Measurements from ENCODE around the gene DLG1. TPM values are rescaled to one million over a fixed set of nuclear protein-coding genes. Genes with fewer than 3 reads are reported as not detected.
"Not testable (repeated sequence)": the region's sequence is repeated elsewhere in the genome, so short reads cannot be mapped to it uniquely, and the experiment has no call there.

Gene DLG1
- total RNA-seq, 1 donor from 2014 or later = 48.6 TPM

DNA sequence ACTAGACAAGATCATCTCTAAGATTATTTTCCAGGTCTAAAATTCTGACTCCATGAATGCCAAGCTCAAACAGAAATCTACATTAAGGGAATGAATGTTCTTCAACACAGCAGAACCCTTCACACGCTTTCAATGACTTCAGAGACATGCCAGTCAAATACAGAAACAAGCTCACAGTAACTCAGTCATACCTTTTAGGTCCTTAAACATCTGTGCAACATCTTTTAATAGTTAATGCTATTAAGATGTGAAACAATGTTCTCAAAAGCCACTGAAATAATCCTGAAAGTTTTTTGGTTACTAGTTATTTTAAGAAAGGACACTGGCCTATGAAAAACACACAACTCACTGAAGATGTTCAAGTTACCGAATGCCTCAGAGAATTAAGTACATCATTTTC is 2.5 kb downstream of the DLG1 start:
- DNase-seq (ENCODE audit: missing footprints) (no peak), ATAC-seq (no peak)
- intact Hi-C loops (cut with DNase I) = no loop called here

DNA sequence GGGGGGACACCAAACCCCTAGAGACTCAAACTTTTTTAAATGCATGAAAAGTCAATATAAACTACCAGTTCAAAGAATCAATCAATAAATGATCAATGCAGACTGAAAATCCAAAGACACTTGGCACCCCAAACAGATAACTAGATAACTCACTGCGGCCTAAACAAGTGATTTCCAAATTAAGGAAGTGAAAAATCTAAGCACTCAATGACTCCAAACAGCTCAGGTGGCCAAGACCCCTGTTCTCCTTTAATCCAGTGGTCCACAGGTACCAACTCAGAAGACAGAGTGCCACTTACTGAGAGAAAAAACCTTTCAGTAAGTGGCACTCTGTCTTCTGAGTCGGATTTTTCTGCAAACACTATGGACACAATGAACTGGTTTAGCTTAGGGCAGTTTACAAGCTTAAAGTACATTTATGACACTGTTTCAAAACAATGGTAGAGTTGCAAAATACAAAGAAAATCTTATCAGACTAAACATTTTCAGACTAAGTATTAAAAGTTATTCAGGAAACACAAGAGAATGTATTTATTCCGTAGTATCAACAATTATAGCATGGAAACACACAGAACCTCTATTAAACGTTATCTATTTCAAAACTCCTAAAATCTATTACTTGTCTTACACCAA is 4.7 kb downstream of the DLG1 start:
- ATAC-seq = no peak
- intact Hi-C loops (cut with DNase I) = no loop called here

DNA sequence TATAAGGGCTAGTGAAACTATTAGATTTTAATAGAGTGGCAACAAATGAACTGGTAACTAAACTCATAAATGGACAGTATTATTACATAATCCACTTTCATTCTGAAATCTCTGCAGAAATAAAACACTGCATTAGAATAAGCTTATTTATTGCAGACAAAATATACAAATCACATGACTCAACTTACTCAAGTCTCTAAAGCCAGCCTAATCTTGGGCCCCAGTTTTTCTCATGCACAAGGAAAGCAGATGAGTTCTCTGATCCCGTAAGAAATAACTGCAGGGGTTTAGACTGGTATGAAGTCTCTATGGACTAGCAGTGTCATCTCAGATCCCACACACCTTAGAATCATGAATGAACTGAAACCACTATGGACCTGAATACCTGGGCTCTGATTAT is 5.8 kb downstream of the DLG1 start:
- intact Hi-C loops (cut with DNase I) = no loop called here

More for the DNA sequence above, 4.7 kb downstream of the DLG1 start:
- no peak for DNase-seq (ENCODE audit: missing footprints)

DNA sequence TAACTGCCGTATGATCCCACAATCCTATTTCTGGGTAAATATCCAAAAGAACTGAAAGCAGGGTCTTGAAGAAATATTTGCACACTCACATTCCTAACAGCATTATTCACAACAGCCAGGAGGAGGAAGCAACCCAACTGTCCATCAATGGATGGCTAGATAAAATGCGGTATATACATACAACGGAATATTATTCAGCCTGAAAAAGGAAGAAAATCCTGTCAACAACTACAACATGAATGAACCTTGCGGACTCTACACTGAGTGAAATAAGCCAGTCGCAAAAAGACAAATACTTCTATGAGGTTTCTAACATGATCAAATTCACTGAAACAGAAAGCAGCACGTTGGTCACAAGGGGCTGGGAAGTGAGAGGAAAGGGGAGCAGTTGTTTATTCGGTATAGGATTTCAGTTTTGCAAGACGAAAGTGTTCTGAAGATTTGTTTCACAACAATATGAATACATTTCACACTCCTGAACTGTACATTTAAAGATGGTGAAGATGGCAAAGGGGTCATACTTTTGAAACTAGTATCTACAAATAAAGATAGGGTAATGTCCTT is 6.2 kb downstream of the DLG1 start:
- no peak for DNase-seq (ENCODE audit: missing footprints)
- no peak for ATAC-seq
- intact Hi-C loops (cut with DNase I) = no loop called here

More for the DNA sequence above, 5.8 kb downstream of the DLG1 start:
- no peak for DNase-seq (ENCODE audit: missing footprints)
- ATAC-seq = no peak

DNA sequence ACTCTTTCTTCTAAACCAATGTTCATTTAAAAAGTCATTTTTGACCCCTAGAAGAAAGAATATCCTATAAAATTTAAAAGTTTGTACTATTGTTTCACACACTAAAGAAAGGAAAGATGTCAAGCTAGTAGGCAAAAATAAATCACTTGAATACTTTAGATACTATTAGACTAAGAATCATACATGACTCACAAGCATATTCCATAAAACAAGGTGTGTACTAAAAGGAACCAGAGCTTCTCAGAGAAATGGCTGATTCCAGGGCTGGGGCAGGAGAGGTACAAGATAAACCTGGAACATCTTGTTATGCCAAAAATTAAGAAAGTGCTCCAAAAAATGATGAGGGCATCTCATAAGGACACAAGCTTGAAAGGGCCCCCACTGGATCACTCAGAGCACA is 8.7 kb downstream of the DLG1 start:
- intact Hi-C loops (cut with DNase I) = no loop called here
- no peak for DNase-seq (ENCODE audit: missing footprints)
- no peak for ATAC-seq

DNA sequence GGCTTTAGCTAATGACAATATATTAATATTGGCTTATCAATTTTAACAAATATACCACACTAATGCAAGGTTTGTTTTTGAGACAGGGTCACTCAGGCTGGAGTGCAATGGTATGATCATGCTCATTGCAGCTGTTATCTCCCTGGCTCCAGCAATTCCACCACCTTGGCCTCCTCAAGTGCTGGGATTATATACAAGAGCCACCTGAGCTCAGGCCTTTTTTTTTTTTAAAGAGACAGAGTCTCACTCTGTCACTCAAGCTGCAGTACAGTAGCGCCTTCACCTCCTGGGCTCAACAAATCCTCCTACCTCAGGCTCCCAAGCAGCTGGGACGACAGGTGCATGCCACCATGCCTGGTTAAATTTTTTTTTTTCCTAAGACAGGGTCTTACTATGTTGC is 11.7 kb downstream of the DLG1 start:
- ATAC-seq (no peak), DNase-seq (ENCODE audit: missing footprints) (no peak)
- intact Hi-C loops (cut with DNase I) = no loop called here

DNA sequence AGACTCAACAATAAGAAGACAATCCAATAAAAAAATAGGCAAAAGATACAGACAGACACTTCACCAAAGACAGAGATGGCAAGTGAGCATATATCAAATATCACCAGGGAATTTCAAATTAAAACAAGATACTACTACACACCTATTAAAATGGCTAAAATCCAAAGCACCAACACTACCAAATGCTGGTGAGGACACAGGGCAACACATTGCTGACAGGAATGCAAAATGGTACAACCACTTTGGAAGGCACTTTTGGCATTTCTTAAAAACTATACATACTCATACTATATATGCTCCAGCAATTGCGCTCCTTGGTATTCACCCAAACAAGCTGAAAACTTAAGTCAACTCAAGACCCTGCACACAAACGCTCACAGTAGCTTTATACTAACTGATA is 12.9 kb downstream of the DLG1 start:
- intact Hi-C loops (cut with DNase I) = no loop called here
- ATAC-seq (no peak), DNase-seq (ENCODE audit: missing footprints) (no peak)

DNA sequence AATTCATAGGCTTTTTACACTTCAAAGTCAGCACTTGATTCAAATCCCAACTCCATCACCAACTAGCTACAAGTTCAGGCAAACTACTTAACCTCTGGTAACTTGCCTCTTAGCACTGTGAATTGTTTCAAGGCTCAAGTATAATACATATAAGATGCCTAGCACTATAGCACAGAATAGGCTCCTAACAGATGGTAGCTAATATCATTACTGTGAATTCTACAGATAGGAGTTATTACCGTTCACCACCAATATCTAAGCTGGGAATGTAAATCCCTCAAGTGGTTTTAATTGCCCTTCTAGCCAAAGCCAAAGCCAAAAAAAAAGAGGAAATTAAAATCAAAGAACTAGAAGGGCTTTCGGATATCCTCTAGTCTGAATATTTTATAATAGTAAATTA is 15.4 kb downstream of the DLG1 start:
- intact Hi-C loops (cut with DNase I) = no loop called here
- no peak for DNase-seq (ENCODE audit: missing footprints)
- no peak for ATAC-seq

DNA sequence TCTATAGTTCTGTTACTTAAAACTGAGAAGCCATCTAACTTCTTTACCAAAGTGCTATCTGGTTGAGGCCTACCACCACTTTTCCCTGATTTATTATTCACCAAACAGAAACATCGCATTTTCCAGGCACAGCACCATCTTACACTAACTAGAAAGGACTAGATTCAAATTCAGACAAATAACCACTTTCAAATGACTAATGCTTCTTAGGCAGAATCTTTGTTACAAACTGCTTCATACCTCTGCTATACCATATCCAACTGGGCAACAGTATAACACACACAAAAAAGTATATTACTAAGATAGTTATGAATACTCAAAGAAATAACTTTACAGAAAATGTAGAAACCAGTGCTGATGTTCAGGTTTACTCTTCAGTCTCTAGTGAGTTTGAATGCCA is 16.6 kb downstream of the DLG1 start:
- intact Hi-C loops (cut with DNase I) = no loop called here
- ATAC-seq = no peak

DNA sequence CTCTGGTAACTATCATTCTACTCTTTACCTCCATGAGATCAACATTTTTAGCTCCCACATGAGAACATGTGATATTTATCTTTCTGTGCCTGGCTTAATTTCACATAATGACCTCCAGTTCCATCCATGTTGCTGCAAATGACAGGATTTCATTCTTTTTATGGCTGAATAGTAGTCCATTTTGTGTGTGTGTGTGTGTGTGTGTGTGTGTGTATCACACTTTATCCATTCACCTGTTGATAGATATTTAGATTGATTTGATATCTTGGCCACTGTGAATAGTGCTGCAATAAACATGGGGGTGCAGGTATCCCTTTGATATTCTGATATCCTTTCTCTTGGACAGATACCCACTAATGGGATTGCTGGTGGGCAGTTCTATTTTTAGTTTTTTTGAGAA is 18.3 kb downstream of the DLG1 start:
- ATAC-seq = no peak
- no peak for DNase-seq (ENCODE audit: missing footprints)
- intact Hi-C loops (cut with DNase I) = no loop called here

More for the DNA sequence above, 16.6 kb downstream of the DLG1 start:
- DNase-seq (ENCODE audit: missing footprints) = no peak

DNA sequence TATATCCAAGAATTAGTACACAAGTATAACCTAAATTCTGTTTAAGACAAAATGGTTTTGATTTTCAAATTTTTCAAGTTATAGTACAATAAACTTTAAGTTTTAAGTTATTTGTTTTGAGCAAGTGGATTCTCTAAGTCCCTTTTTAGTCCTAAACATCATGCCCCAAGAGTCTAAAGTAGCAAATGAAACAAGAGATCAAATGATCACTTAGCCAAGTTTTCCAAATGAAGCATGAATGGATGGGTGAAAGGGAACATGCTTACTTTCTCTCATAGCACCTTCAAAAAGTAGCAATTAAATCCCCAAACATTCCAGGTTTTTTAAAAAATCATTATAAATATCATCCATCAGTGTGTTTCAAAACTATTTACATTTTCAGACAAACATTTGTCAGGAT is 19.5 kb downstream of the DLG1 start:
- no peak for ATAC-seq
- intact Hi-C loops (cut with DNase I) = no loop called here
- DNase-seq (ENCODE audit: missing footprints) = no peak

DNA sequence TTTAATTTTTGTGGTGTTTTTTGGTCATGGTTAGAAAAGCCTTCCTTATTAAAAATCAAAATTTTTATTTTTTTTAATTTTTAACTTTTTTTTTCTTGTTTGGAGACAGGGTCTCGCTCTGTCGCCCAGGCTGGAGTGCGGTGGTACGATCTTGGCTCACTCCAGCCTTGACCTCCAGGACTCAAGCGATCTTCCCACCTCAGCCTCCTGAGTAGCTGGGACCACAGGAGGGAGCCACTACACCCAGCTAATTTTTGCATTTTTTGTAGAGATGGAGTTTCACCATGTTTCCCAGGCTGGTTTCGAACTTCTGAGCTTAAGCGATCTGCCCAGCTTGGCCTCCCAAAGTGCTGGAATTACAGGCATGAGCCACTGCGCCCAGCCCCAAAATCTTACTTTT is 21.6 kb downstream of the DLG1 start:
- intact Hi-C loops (cut with DNase I); DNase-seq (ENCODE audit: missing footprints); ATAC-seq: not testable (repeated sequence)

DNA sequence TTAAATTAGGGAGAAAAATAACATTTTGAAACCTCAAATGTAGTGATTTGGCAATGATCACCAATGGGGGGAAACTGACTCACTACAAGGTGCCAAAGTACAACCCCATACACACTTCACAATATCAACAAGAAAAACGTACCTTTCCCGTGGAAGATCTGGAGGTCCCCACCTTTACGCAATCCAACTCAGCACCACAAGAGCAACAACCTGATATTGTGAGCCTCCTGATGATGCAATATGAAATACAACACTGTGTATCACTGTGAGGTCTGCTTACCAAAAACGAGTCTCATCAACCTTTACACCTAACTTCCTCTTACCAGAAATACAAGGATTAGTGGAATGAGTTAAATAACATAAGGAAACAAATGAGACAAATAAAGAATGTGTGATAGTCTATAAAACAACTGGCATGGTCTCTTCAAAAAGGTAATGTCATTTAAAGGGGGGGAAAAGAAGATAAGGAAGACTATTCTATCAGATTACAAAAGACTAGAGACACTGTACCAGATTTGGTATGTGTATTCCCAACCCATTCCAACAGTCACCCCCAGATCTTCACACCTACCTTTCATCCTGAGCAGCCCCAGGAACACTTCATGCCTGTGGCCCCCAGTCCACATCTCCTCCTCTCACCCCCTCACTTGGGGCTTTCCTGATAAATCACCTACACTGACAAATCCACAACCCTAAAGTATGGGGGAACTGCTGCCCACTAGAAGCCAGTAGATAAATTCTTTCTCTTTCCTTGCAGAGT is 27.7 kb downstream of the DLG1 start:
- intact Hi-C loops (cut with DNase I) = no loop called here
- DNase-seq (ENCODE audit: missing footprints) (no peak), ATAC-seq (no peak)

DNA sequence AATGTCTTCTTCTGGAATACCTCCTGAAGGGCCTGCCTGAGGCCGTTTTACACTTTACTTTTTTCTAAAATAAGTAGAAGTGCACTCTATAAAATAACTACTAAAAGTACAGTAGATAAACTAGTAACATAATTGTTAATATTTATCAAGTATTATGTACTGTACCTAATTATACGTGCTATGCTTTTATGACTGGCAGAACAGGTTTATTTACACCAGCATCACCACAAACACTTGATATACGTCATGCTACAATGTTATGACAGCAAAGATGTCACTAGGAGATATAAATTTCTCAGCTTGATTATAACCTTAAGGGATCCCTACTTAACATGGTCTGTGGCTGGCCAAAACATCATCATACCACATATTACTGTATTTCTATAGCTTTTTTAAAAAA is 29.4 kb downstream of the DLG1 start:
- DNase-seq (ENCODE audit: missing footprints) (no peak), ATAC-seq (no peak)
- intact Hi-C loops (cut with DNase I) = no loop called here

DNA sequence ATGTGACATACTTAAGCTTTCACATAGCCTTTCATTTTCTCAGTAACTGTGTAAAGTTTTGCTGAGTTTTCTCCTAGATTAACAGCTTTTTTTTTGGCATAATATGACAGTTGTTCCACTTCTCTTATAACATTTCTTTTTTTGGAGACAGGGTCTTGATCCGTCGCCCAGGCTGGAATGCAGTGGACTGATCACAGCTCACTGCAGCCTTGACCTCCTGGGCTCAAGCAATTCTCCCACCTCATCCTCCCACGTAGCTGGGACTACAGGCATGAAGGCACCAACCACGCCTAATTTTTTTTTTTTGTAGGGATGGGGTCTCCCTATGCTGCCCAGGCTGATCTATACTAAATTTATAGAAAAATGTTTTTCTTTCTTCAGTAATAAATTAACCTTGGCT is 30.1 kb downstream of the DLG1 start:
- ATAC-seq = no peak
- intact Hi-C loops (cut with DNase I) = no loop called here
- DNase-seq (ENCODE audit: missing footprints) = no peak

DNA sequence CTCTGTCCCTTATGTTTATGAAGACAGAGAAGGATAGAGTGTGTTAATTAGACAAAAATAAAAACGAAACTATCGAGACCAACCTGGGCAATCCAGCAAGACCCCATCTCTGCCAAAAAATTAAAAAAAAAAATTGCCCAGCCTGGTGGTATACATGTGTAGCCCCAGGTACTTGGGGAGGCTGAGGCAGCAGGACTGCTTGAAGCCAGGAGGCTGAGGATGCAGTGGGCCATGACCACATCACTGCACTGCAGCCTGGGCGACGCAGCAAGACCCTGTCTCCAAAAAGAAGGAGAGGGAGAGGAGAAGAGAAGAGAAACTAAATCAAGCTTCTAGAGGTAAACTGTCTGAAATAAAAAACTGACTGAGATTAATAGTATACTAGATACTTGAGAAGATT is 32.1 kb downstream of the DLG1 start:
- ATAC-seq = no peak
- intact Hi-C loops (cut with DNase I) = no loop called here
- no peak for DNase-seq (ENCODE audit: missing footprints)

DNA sequence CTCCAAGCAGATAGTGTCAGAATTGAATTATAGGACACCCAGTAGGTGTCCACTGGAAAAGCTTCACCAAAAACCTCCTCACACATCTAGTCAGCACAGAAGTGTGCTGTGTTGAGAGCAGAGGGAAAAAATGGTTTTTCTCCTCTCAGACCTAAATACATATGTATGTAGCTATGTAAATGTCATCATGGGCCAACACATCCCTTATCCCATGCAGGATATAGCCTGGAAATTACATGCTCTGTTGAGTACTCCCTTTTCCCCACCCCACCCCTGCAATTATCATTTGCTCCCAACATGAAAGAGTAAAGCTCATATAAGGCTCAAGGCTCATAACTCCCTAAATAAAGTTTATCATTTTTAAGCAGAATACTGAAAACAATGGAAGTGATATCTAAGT is 35.7 kb downstream of the DLG1 start:
- DNase-seq (ENCODE audit: missing footprints) = no peak
- no peak for ATAC-seq
- intact Hi-C loops (cut with DNase I) = no loop called here

DNA sequence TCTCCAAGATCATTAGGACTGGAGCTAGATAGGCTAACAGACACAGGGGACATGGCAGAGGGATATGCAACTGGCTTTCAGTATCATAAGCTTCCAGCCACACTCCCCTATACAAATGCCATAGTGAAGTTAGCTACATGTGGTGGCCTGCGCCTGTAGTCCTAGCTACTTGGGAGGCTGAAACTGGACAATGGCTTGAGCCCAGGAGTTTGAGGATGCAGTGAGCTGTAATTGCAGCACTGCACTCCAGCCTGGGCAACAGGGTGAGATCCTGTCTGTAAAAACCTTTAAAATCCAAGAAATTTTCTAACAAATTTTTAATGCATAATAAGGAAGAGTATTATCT is 37.3 kb downstream of the DLG1 start:
- DNase-seq (ENCODE audit: missing footprints) (no peak), ATAC-seq (no peak)
- intact Hi-C loops (cut with DNase I) = no loop called here

DNA sequence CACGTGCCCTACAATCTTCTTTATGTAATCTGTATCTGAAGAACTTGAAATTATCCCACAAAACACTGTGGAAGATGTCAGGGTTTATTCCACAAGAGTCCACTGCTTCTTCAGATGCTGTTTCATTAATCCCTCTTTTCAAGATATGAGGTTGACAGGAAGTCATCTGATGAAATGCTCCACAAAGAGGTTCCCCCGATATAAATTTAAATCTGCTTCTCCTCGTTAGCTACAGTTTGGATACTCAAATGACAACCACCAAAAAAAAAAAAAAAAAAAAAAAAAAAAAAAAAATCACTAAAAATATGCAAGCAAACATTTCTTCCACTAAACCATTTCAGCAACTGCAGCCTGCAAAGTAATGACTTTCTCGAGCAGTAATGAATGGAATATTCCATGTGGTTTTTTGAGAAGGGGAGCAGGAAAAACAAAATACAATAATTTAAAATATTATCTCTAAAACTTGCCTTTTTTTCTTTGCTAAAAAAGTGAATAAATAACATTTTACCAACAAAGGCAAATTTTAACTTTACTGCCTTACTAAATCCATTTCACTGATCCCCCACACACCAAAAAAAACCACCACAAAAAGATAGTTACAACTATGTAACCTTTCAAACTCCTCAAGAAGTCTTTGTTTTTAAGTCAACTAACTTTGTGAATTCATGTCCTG is 37.8 kb downstream of the DLG1 start:
- no peak for DNase-seq (ENCODE audit: missing footprints)
- ATAC-seq = no peak
- intact Hi-C loops (cut with DNase I) = no loop called here

DNA sequence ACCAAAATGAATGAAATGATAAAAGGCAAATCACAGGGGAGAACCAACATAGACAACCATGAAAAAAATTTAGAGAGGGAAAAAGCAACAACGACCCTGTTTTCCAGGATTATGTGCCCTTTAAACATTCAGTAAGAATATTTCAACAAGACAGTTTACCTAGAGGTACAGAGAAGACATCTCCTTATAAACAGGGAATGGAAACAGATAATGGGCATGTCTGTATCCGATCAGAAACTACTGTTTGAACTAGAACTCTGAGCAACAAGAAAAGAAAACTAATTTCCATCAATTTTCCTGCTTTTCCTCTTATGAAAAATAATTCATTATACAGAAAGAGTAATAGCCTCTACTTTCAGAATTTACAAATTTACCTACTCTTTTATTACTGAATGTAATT is 39.3 kb downstream of the DLG1 start:
- DNase-seq (ENCODE audit: missing footprints) (no peak), ATAC-seq (no peak)
- intact Hi-C loops (cut with DNase I) = no loop called here

All from Right ventricle myocardium inferior (tissue), 1 donor.